A673 (cell line): ENCODE data around the gene DENND1A.

ENCODE experiments used
- EZH2 ChIP-seq: fragments of 200-600 bp; sonication (generic); IDR thresholded peaks from 2 replicates; pipeline ENCODE4 v1.6.1; 2017; ENCODE audit warnings: borderline replicate concordance, low read depth, mild to moderate bottlenecking, mixed read lengths, antibody characterized with exemption, low read length; ENCODE audit not compliant: poor library complexity, severe bottlenecking
- TF ChIP-seq, protein P1 (sequence below): fragments of 300-800, 200-600 bp; sonication (generic); conservative IDR thresholded peaks from 2 replicates; pipeline ENCODE4 v1.5.1; 2017; ENCODE audit warnings: low read depth, mild to moderate bottlenecking, antibody characterized with exemption, low read length, moderate library complexity, mixed read lengths

DNA sequence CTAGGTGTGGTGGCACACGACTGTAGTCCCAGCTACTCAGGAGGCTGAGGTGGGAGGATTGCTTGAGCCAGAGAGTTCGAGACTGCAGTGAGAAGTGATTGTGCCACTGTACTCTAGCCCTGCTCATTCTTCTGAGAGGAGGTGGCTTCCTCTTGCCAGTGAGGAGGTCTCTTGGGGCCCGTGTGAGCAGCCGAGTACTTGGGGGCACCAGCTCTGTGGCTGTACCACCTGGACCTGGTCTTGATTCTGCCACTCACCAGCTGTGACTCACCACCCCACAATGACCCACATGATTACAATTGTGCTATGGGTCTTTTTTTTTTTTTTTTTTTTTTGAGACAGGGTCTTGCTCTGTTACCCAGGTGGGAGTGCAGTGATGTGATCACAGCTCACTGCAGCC lies 592.0 kb downstream of the DENND1A start:
- TF ChIP-seq, protein P1, sequence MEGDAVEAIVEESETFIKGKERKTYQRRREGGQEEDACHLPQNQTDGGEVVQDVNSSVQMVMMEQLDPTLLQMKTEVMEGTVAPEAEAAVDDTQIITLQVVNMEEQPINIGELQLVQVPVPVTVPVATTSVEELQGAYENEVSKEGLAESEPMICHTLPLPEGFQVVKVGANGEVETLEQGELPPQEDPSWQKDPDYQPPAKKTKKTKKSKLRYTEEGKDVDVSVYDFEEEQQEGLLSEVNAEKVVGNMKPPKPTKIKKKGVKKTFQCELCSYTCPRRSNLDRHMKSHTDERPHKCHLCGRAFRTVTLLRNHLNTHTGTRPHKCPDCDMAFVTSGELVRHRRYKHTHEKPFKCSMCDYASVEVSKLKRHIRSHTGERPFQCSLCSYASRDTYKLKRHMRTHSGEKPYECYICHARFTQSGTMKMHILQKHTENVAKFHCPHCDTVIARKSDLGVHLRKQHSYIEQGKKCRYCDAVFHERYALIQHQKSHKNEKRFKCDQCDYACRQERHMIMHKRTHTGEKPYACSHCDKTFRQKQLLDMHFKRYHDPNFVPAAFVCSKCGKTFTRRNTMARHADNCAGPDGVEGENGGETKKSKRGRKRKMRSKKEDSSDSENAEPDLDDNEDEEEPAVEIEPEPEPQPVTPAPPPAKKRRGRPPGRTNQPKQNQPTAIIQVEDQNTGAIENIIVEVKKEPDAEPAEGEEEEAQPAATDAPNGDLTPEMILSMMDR = no peak
- no peak for TF ChIP-seq EZH2
